HG02981 (cell line): Measurements from ENCODE around the gene NXPH3.
"Not testable (repeated sequence)": the region's sequence is repeated elsewhere in the genome, so short reads cannot be mapped to it uniquely, and the experiment has no call there.

ENCODE experiments used
- ATAC-seq: cut with Tn5 transposase; IDR thresholded peaks from one replicate; pipeline ENCODE4 v1.9.1; 2021; ENCODE audit warnings: mild to moderate bottlenecking, moderate library complexity; ENCODE audit not compliant: unreplicated experiment

Gene NXPH3

GRCh38 chr17:49554694-49555494 lies 20.8 kb upstream of the NXPH3 start:
- no peak for ATAC-seq

DNA sequence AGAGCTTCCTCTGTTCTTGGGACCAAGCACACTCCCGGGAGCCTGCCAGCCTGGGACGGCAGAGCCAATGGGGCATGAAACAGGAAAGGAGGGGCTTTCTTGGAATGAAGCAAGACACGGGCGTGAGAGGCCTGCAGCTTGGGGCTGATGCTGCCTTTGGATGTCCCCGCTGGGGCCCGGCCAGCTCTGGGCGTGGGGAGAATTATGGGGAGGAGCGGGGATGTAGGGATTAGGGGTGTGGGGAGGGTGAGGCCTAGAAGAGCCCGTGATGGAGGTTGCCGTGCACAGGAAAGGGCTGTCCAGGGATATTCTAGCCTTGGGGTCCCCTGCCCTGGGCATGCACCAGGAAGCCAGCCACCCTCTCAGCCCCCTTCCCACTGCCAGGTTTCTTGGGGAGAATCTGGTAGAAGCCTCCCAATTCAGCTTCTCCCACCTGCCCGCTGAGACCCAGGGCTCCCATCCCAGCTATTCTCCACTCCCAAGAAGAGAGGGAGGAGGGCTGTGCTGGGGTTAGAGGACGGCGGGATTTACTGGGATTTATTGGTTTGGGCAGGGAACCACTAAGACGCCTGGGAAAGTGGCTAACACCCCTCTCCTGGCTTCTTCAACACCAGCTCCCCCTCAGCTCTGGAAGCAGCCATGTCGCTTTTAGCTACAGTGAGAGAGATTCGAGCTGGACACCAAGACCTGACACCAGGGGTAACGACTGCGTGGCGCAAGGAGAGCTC lies 20.0 kb upstream of the NXPH3 start:
- no peak for ATAC-seq

DNA sequence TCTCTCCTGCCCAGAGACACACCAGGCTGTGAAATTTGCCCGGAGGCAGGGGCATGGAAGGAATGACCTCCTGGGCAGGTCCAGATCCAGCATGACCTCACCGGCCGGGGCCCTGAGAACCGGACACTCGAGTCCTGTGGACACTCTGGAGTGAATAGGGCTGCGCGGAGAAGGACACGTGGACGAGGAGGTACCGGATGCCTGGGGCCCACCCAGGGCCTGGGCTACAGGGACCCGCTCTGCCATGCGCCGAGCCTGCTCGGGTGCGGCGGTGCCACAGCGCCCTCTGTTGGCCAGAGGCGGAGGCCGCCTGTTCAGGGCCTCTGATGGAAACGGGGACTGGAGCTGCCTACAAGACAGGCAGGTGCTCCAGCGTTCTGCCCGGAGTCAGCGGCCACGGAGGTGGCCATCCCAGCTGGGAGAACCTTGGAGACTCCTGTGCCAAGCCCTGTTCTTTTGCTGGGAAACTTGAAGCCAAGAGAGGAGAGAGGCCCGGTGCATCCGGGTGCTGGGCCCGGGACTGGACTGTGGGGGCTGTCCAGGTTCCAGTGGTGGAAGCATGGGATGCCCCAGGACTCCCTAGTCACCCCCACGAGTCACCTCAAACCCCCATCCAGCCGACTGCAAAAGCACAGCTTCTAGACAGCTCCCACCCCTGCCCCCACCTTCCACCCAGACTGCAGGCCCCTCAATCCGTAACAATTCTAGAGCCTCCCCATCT lies 19.3 kb upstream of the NXPH3 start:
- ATAC-seq = no peak

- no peak for ATAC-seq
These were observed 18.2 kb upstream of the NXPH3 start for GRCh38 chr17:49557312-49558024.

DNA sequence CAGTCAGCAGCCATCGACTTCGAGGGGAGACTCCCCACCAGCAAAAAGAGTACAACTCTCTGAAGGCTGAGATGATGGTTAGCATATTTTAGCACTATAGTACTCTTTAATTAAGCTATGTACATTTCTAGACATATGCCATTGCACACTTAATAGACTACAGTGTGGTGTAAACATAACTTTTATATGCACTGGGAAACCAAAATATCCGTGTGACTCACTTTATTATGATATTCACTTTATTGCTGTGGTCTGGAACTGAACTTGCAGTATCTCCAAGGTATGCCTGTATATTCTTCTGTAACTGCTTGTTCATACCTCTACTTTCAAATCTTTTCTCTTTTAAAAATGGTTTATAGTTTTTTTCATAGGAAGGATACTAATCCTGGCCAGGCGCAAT lies 11.0 kb upstream of the NXPH3 start:
- no peak for ATAC-seq

DNA sequence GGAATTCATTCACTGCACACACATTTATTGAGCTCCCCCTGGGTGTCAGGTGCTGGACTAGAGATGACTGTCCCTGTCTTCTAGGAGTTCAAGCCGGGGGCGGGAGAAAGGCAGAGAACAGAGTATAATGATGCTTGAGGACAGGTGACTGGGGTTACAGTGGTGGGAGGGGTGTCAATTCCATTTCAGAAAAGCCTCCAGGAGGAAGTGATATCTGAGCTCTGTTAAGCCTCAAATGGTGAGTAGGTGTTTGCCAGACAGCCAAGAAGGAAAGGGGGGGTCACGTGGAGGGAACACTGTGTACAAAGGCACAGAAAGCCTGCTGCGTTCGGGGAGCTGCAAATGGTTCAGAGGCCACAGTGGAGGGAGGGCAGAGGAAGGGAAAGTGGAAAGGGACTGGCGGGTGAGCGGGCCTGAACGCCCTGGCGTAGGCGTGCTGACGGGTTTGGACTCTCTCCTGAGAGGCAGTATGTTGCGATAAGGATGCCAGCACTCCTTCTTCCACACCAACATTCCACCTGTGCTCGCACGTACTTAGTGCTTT lies 9.7 kb upstream of the NXPH3 start:
- no peak for ATAC-seq

DNA sequence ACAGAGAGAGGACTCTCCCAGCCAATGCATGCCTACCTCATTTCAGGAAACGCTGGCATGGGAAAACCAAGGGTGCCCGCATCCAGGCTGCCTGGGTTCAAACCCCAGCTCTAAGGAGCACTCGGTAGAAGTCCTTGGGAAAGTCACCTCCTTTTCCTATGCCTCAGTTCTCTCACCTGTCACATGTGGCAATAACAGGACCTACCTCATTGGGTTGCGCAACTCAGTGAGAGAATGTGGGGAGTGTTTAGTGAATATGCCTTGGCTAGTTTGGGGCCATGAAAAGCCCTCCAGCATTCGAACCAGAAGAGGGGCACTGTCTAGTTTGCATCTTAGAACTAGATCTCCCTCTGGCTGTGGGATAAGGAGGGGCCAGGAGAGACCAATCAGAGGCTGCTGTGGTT lies 9.0 kb upstream of the NXPH3 start:
- ATAC-seq = no peak

- no peak for ATAC-seq
These were observed 8.6 kb upstream of the NXPH3 start for GRCh38 chr17:49567104-49567521.

GRCh38 chr17:49567871-49568694 lies 7.6 kb upstream of the NXPH3 start:
- ATAC-seq = peak; percentile 42

DNA sequence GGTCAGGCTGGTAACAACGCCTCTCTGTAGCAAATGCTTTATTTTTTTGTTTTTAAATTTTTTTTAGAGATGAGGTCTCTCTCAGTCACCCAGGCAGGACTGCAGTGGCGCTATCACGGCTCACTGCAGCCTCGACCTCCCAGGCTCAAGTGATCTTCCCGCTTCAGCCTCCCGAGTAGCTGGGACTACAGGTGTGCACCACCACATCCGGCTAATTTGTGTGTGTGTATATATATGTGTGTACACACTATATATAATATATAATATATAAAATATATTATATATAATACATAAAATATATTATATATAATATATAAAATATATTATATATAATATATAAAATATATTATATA lies 7.0 kb upstream of the NXPH3 start:
- not testable (repeated sequence) for ATAC-seq

DNA sequence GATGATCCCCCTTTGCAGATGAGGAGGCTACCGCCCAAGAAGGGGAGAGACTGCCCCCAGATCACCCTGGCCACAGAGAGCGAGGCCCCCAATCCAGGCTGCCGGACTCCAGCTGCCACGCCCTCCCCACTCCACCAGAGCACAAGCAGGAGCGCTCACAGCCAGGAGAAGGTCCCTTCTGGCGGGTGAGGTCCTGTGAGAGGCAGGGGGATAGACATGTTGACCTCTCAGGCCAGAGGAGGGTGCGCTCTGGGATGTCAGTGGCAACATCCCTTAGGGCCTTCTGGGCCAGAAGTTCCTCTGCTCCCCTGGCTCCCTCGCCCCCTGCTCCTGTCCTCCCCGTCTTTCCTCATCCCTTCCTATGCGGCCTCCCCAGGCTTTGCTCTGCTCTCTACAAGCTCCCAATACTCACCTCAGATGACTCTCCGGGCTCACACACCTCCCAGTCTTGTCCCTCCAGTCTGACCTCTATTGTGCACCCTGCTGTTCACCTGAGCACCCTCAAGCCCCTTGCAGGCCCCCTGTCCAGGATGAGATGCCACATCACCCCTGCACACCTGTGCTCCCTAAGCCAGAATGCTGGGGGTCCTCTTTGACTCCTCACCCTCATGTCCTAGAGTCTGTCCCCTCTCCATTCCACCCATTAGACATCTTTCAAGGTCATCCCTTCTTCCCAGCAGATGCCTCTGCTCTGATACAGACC lies 5.0 kb upstream of the NXPH3 start:
- no peak for ATAC-seq

- ATAC-seq = no peak
These were observed 4.4 kb upstream of the NXPH3 start for GRCh38 chr17:49571283-49571682.

DNA sequence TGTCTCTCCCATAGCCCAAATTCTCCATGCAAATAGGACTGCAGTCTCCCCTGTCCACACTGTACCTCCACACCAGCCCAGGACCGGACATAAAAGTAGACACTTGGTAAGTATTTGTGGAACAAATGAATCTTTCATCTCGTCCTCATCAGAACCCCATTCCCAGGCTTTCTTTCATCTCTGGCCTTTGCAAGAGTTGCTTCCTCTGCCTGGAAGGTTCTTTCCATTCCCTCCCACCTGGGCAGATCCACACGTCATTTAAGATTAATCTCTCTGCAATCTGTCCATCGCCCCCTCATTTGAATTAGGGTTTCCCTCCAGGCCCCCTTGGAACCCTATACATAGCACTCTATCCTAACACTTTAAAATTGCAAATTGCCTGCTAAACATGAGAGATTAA lies 3.9 kb upstream of the NXPH3 start:
- ATAC-seq = no peak

GRCh38 chr17:49572226-49572625 lies 3.4 kb upstream of the NXPH3 start:
- no peak for ATAC-seq

GRCh38 chr17:49572806-49573420 lies 2.8 kb upstream of the NXPH3 start:
- ATAC-seq = no peak

DNA sequence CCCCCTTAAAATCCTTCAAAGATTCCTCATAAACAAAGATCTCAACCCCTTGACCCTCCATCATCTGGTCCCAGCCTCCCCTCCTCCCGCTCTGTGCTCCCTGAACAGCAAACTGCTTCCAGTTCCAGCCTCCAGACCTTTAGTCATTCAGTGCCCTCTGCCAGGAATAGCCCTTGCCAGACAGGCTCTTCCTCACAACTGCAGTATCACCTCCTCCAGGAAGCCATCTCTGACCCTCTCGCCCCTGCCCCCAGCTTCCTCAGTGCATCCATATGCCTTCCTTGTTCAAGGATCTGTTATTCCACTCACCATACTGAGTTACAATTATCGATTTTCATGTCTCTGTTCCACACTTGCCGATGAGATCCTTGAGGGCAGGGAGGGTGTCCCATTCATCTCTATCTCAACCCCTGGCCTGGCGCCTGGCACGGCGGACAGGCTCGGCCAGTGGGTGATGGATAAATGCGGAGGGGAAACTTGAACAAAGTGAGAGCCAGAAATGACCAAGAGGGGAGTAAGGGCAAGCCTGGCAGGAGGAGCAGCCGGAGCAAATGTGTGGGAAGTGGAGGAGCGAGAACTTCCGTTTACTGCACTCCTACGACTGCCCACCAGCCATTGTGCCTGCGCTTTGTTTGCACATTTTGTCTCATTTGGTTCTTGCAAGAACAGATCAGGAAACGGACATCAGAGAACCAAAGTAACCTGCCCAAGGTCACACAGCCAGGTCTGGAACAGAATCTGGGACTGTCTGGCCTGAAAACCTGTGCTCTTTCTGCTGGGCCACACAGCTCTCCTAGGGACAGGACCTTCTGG lies 2.0 kb upstream of the NXPH3 start:
- no peak for ATAC-seq

- ATAC-seq = no peak
These were observed 1.3 kb upstream of the NXPH3 start for GRCh38 chr17:49574323-49574781.
